PFSK-1 (cell line): ENCODE measurements around the gene SCARB1.

Source experiments
- FOXP2 ChIP-seq: optimal IDR thresholded peaks from 2 replicates; pipeline ENCODE3; 2011; ENCODE audit warnings: borderline replicate concordance, control low read depth, inconsistent platforms; ENCODE audit not compliant: insufficient read depth; ENCODE audit errors: extremely low read length, extremely low read depth
- POLR2AphosphoS5 ChIP-seq: IDR thresholded peaks from 2 replicates; pipeline ENCODE4 v1.6.1; 2012; ENCODE audit warnings: low read depth, mild to moderate bottlenecking, control low read depth, low read length, moderate library complexity
- SIN3A ChIP-seq: IDR thresholded peaks from 2 replicates; pipeline ENCODE4 v1.6.1; 2012; ENCODE audit warnings: mild to moderate bottlenecking, low read length, moderate library complexity, borderline replicate concordance; ENCODE audit not compliant: insufficient read depth
- TAF1 ChIP-seq: IDR thresholded peaks from 2 replicates; pipeline ENCODE4 v1.6.1; 2012; ENCODE audit warnings: low read length, control low read depth, borderline replicate concordance; ENCODE audit not compliant: insufficient read depth
- TF ChIP-seq, protein P1 (sequence below), 2 experiments: IDR thresholded peaks; 2 replicates each; pipeline versions ENCODE4 v1.6.1 to v1.8.0; 2011 to 2012; ENCODE audit warnings: low read depth in 2 of 2, low read length in 2 of 2, control low read depth in 1 of 2, inconsistent platforms in 1 of 2, mild to moderate bottlenecking in 1 of 2, moderate library complexity in 1 of 2; ENCODE audit not compliant: insufficient read depth in 1 of 2

The SCARB1 gene

GRCh38 chr12:124761871-124762270, 101.8 kb downstream of the SCARB1 start:
- TF ChIP-seq POLR2AphosphoS5 (no peak), FOXP2 (no peak), TAF1 (no peak), SIN3A (no peak)
- TF ChIP-seq, protein P1, sequence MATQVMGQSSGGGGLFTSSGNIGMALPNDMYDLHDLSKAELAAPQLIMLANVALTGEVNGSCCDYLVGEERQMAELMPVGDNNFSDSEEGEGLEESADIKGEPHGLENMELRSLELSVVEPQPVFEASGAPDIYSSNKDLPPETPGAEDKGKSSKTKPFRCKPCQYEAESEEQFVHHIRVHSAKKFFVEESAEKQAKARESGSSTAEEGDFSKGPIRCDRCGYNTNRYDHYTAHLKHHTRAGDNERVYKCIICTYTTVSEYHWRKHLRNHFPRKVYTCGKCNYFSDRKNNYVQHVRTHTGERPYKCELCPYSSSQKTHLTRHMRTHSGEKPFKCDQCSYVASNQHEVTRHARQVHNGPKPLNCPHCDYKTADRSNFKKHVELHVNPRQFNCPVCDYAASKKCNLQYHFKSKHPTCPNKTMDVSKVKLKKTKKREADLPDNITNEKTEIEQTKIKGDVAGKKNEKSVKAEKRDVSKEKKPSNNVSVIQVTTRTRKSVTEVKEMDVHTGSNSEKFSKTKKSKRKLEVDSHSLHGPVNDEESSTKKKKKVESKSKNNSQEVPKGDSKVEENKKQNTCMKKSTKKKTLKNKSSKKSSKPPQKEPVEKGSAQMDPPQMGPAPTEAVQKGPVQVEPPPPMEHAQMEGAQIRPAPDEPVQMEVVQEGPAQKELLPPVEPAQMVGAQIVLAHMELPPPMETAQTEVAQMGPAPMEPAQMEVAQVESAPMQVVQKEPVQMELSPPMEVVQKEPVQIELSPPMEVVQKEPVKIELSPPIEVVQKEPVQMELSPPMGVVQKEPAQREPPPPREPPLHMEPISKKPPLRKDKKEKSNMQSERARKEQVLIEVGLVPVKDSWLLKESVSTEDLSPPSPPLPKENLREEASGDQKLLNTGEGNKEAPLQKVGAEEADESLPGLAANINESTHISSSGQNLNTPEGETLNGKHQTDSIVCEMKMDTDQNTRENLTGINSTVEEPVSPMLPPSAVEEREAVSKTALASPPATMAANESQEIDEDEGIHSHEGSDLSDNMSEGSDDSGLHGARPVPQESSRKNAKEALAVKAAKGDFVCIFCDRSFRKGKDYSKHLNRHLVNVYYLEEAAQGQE (IDR thresholded peaks at IDR 0.05; ENCODE audit: insufficient read depth in 1 of 2, low read depth in 2 of 2, low read length in 2 of 2) = no peak

DNA sequence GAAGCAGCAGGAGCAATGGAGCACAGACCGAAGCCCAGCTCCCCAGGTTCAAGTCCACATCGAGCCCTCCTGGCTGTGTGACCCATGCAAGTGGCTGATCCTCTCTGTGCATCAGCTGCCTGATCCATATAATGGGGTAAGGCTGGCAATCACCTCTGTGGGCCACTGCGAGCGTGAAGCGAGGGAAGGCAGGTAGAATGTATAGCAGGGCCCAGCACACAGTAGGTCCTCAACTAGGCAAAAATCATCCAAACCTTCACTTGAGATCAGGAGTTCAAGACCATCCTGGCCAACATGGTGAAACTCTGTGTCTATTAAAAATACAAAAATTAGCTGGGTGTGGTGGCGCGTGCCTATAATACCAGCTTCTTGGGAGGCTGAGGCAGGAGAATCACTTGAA, 102.6 kb downstream of the SCARB1 start:
- TF ChIP-seq SIN3A = no peak
- TF ChIP-seq TAF1 = no peak
- TF ChIP-seq FOXP2 = no peak
- TF ChIP-seq, protein P1 (IDR thresholded peaks at IDR 0.05; ENCODE audit: insufficient read depth in 1 of 2, low read depth in 2 of 2, low read length in 2 of 2) = no peak
- no peak for TF ChIP-seq POLR2AphosphoS5

DNA sequence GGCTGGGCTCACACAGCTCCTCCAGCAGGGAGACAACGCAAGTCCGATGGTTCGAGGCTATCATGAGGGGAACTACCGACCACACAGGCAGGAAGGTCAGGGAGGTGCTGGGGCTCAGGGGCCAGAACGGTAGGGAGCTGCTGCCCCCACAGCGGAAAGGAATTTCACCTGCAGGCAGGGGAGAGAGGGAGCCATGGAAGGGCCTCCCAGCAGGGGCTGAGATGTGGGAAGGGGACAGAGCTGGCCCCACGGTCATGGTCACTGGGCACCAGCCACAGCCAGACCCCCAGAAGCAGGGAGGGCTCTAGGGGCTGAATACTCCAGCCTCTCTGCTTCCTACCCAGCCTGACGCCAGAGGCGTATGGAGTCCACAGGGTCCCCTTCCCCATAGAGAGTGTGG, 103.1 kb downstream of the SCARB1 start:
- TF ChIP-seq FOXP2 = no peak
- TF ChIP-seq, protein P1 (IDR thresholded peaks at IDR 0.05; ENCODE audit: insufficient read depth in 1 of 2, low read depth in 2 of 2, low read length in 2 of 2) = no peak
- TF ChIP-seq SIN3A = no peak
- no peak for TF ChIP-seq POLR2AphosphoS5
- no peak for TF ChIP-seq TAF1

GRCh38 chr12:124759841-124760503, 103.7 kb downstream of the SCARB1 start:
- TF ChIP-seq FOXP2 (no peak), POLR2AphosphoS5 (no peak), TAF1 (no peak), SIN3A (no peak)
- TF ChIP-seq, protein P1 (IDR thresholded peaks at IDR 0.05; ENCODE audit: insufficient read depth in 1 of 2, low read depth in 2 of 2, low read length in 2 of 2) = no peak
